Kasumi-1 (cell line): Measurements from ENCODE around the gene SRSF11.
"Not testable (repeated sequence)": the region's sequence is repeated elsewhere in the genome, so short reads cannot be mapped to it uniquely, and the experiment has no call there.

Experiments
- DNase-seq, 2 experiments: peaks; one replicate each; lab custom pipeline; 2025; lab: John Stamatoyannopoulos, UW

Gene SRSF11

GRCh38 chr1:70221238-70222121 lies at the start of gene SRSF11:
TSS of gene SRSF11 (plus strand) at chr1:70221380. CDS start at chr1:70221637, 257 bp downstream.
- peak; percentile 92 to 93 for DNase-seq

GRCh38 chr1:70171512-70171911 lies 49.7 kb upstream of the SRSF11 start:
- no peak for DNase-seq

- DNase-seq: not testable (repeated sequence)
Measured at GRCh38 chr1:70185181-70185580, 36.0 kb upstream of the SRSF11 start.

GRCh38 chr1:70188522-70188921 lies 32.7 kb upstream of the SRSF11 start:
- no peak for DNase-seq

GRCh38 chr1:70190180-70190579 lies 31.0 kb upstream of the SRSF11 start:
- DNase-seq: no peak

GRCh38 chr1:70192446-70192845 lies 28.7 kb upstream of the SRSF11 start:
- DNase-seq: not testable (repeated sequence)

- no peak for DNase-seq
Measured at GRCh38 chr1:70194601-70195000, 26.6 kb upstream of the SRSF11 start.

GRCh38 chr1:70195342-70195741 lies 25.8 kb upstream of the SRSF11 start:
- DNase-seq: no peak

- no peak for DNase-seq
Measured at GRCh38 chr1:70196333-70196732, 24.8 kb upstream of the SRSF11 start.

GRCh38 chr1:70200065-70200464 lies 21.1 kb upstream of the SRSF11 start:
- DNase-seq: no peak

GRCh38 chr1:70202173-70202758 lies 18.9 kb upstream of the SRSF11 start:
- no peak for DNase-seq

GRCh38 chr1:70204139-70204538 lies 17.0 kb upstream of the SRSF11 start:
- DNase-seq: no peak

GRCh38 chr1:70204600-70204999 lies 16.6 kb upstream of the SRSF11 start:
- peak; percentile 4 to 25 for DNase-seq

GRCh38 chr1:70205071-70205433 lies 16.1 kb upstream of the SRSF11 start:
- DNase-seq: peak; percentile 42 to 58

- DNase-seq: peak; percentile 90 to 93
Measured at GRCh38 chr1:70205434-70206118, 15.6 kb upstream of the SRSF11 start, which contains the start of gene LRRC40. TSS of gene LRRC40 (minus strand) at chr1:70205579. CDS start at chr1:70205540, 39 bp downstream.

GRCh38 chr1:70206833-70207232 lies 14.3 kb upstream of the SRSF11 start:
- not testable (repeated sequence) for DNase-seq

GRCh38 chr1:70207492-70207891 lies 13.7 kb upstream of the SRSF11 start:
- no peak for DNase-seq

- no peak for DNase-seq
Measured at GRCh38 chr1:70208292-70208691, 12.9 kb upstream of the SRSF11 start.

- DNase-seq: no peak
Measured at GRCh38 chr1:70210820-70211219, 10.4 kb upstream of the SRSF11 start.

GRCh38 chr1:70211541-70211940 lies 9.6 kb upstream of the SRSF11 start:
- DNase-seq: no peak

- peak; percentile 80 to 81 for DNase-seq
Measured at GRCh38 chr1:70220015-70220414, 1.2 kb upstream of the SRSF11 start.

- DNase-seq: no peak
Measured at GRCh38 chr1:70220517-70221237, 503 bp upstream of the SRSF11 start.
